Measurements from ENCODE around the gene SLC25A51.

DNA sequence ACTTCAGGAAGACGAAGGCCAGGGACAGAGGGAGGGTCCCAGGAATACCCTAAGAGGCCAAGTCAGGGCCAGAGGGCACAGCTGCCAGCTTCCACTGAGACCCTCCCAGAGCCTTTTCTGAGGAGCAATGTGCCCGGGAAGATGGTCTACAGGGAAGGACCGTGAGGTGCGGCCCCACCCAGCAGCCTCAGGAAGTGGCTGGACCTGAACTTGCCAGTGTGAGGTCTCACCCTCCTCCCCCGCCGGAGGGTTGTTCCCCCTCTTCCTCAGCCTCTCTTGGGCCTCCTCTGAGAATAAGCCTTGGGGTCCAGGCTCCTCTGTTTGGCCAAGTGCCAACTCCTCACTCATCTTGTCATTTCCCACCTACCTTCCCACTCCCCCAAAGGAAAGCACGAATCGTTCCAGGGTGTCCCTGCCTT is 13.4 kb upstream of the SLC25A51 start:
- no peak for TF ChIP-seq POLR2A (IDR thresholded peaks at IDR 0.05)
- TF ChIP-seq, protein P1, sequence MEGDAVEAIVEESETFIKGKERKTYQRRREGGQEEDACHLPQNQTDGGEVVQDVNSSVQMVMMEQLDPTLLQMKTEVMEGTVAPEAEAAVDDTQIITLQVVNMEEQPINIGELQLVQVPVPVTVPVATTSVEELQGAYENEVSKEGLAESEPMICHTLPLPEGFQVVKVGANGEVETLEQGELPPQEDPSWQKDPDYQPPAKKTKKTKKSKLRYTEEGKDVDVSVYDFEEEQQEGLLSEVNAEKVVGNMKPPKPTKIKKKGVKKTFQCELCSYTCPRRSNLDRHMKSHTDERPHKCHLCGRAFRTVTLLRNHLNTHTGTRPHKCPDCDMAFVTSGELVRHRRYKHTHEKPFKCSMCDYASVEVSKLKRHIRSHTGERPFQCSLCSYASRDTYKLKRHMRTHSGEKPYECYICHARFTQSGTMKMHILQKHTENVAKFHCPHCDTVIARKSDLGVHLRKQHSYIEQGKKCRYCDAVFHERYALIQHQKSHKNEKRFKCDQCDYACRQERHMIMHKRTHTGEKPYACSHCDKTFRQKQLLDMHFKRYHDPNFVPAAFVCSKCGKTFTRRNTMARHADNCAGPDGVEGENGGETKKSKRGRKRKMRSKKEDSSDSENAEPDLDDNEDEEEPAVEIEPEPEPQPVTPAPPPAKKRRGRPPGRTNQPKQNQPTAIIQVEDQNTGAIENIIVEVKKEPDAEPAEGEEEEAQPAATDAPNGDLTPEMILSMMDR (IDR thresholded peaks at IDR 0.05): no peak

Measured in Peyer's patch (tissue), 4 donors.